SU-DHL-6 (cell line): ENCODE data around the gene ANKRD44.
"Not testable (repeated sequence)": the region's sequence is repeated elsewhere in the genome, so short reads cannot be mapped to it uniquely, and the experiment has no call there.

Experiments used
- H2AFZ ChIP-seq: fragments of 200-600 bp; sonication (generic); 2 replicates; pipeline ENCODE4 v1.6.1; 2014; ENCODE audit warnings: low read depth, mild to moderate bottlenecking, moderate library complexity, mixed read lengths, antibody characterized with exemption, low read length; ENCODE audit not compliant: severe bottlenecking
- H3F3A ChIP-seq: fragments of 200-600 bp; shearing (Covaris generic); 2 replicates; pipeline ENCODE4 v1.6.0; 2016; ENCODE audit warnings: antibody characterized with exemption, mild to moderate bottlenecking; ENCODE audit not compliant: insufficient read depth
- H3K27ac ChIP-seq: fragments of 200-600 bp; sonication (generic); 2 replicates; pipeline ENCODE4 v1.5.1; 2016; ENCODE audit warnings: low read depth, mild to moderate bottlenecking, low read length, moderate library complexity, mixed read lengths
- H3K27me3 ChIP-seq: fragments of 200-600 bp; sonication (generic), shearing (Covaris generic); 2 replicates; pipeline ENCODE4 v1.6.0; 2014; ENCODE audit warnings: mild to moderate bottlenecking, low read length
- H3K36me3 ChIP-seq: fragments of 200-600 bp; sonication (generic); 2 replicates; pipeline ENCODE4 v1.6.1; 2014; ENCODE audit warnings: mild to moderate bottlenecking, low read length, mixed read lengths
- H3K4me2 ChIP-seq: fragments of 300-600, 200-600 bp; shearing (Covaris generic), sonication (generic); 2 replicates; pipeline ENCODE4 v1.6.0; 2014; ENCODE audit warnings: low read length, low read depth, mild to moderate bottlenecking; ENCODE audit not compliant: poor library complexity, severe bottlenecking
- H3K4me3 ChIP-seq: fragments of 200-600 bp; sonication (generic); 2 replicates; pipeline ENCODE4 v1.5.1; 2014; ENCODE audit warnings: antibody characterized with exemption, low read length, mild to moderate bottlenecking, mixed read lengths; ENCODE audit not compliant: insufficient read depth, poor library complexity, severe bottlenecking
- H3K79me2 ChIP-seq: fragments of 200-600 bp; sonication (generic); 2 replicates; pipeline ENCODE4 v1.6.1; 2014; ENCODE audit warnings: mild to moderate bottlenecking, low read length, moderate library complexity; ENCODE audit not compliant: insufficient read depth
- H3K9ac ChIP-seq: fragments of 200-600 bp; sonication (generic); 2 replicates; pipeline ENCODE4 v1.7.0; 2014; ENCODE audit warnings: mild to moderate bottlenecking, low read length
- H3K9me2 ChIP-seq: fragments of 200-600 bp; sonication (generic); replicated peaks from 2 replicates; pipeline ENCODE4 v1.6.1; 2014; ENCODE audit warnings: low read length; ENCODE audit not compliant: insufficient read depth
- H3K9me3 ChIP-seq: fragments of 200-600 bp; sonication (generic); 2 replicates; pipeline ENCODE4 v1.6.1; 2014; ENCODE audit warnings: low read length, mixed read lengths; ENCODE audit not compliant: insufficient read depth
- H4K20me1 ChIP-seq: fragments of 200-600 bp; sonication (generic); 2 replicates; pipeline ENCODE4 v1.6.1; 2014; ENCODE audit warnings: low read depth, mild to moderate bottlenecking, antibody characterized with exemption, low read length, moderate library complexity, mixed read lengths
- CTCF ChIP-seq: fragments of 200-600 bp; sonication (generic); IDR thresholded peaks from one replicate; pipeline ENCODE4 v1.5.1; 2017; ENCODE audit warnings: antibody characterized with exemption, mild to moderate bottlenecking, low read length, moderate library complexity; ENCODE audit not compliant: insufficient read depth, poor library complexity, severe bottlenecking
- EZH2phosphoT487 ChIP-seq: fragments of 200-600 bp; sonication (generic), shearing (Covaris generic); conservative IDR thresholded peaks from 2 replicates; pipeline ENCODE4 v1.6.1; 2018; ENCODE audit warnings: mild to moderate bottlenecking, antibody characterized with exemption, low read length, moderate library complexity, mixed read lengths

ANKRD44 gene

GRCh38 chr2:197292619-197293018, 18.0 kb downstream of the ANKRD44 start:
- Histone ChIP-seq H3K9ac (no peak overlapping the region), H3K36me3 (peaks cover 4% of the 10 kb centered on the region; the same call in 1 of the 2 replicates), H3K27ac (no peak overlapping the region), H3K4me3 (no peak overlapping the region), H3F3A (peaks cover 25% of the 10 kb centered on the region), H4K20me1 (no peaks in the 10 kb centered on the region), H3K9me3 (no peaks in the 10 kb centered on the region), H3K4me2 (peak overlapping the region; percentile 97), H3K79me2 (peaks cover 94% of the 10 kb centered on the region), H3K27me3 (no peaks in the 10 kb centered on the region), H3K9me2 (no peaks in the 10 kb centered on the region), H2AFZ (no peak overlapping the region)
- TF ChIP-seq CTCF = no peak
- TF ChIP-seq EZH2phosphoT487 = no peak

GRCh38 chr2:197287596-197287932, 23.0 kb downstream of the ANKRD44 start:
- H3K27ac ChIP-seq, H3K4me2 ChIP-seq, H3K36me3 ChIP-seq, H3K4me3 ChIP-seq, H2AFZ ChIP-seq, H3K9me2 ChIP-seq, H3F3A ChIP-seq, H3K9ac ChIP-seq, H3K27me3 ChIP-seq, H3K9me3 ChIP-seq: not testable (repeated sequence)
- Histone ChIP-seq H3K79me2 (peaks cover 95% of the 10 kb centered on the region), H4K20me1 (peaks cover 16% of the 10 kb centered on the region; the same call in 1 of the 2 replicates)

GRCh38 chr2:197286805-197287595, 23.6 kb downstream of the ANKRD44 start:
- no peaks in the 10 kb centered on the region for H3K9me3 ChIP-seq
- H3K27me3 ChIP-seq = no peaks in the 10 kb centered on the region
- H3K9ac ChIP-seq = no peak overlapping the region
- H3F3A ChIP-seq = no peaks in the 10 kb centered on the region
- TF ChIP-seq CTCF (no peak), EZH2phosphoT487 (no peak)
- no peaks in the 10 kb centered on the region for H3K9me2 ChIP-seq
- H3K79me2 ChIP-seq = peaks cover 95% of the 10 kb centered on the region
- no peak overlapping the region for H3K4me3 ChIP-seq
- no peak overlapping the region for H3K27ac ChIP-seq
- H3K4me2 ChIP-seq = no peak overlapping the region
- peaks cover 4% of the 10 kb centered on the region; the same call in 1 of the 2 replicates for H3K36me3 ChIP-seq
- H4K20me1 ChIP-seq = peaks cover 16% of the 10 kb centered on the region; the same call in 1 of the 2 replicates
- H2AFZ ChIP-seq = no peak overlapping the region

GRCh38 chr2:197285361-197285760, 25.2 kb downstream of the ANKRD44 start:
- H3K4me3 ChIP-seq = no peak overlapping the region
- peaks cover 91% of the 10 kb centered on the region for H3K79me2 ChIP-seq
- no peaks in the 10 kb centered on the region for H3F3A ChIP-seq
- H3K36me3 ChIP-seq = peaks cover 4% of the 10 kb centered on the region; the same call in 1 of the 2 replicates
- H3K9ac ChIP-seq = no peak overlapping the region
- H2AFZ ChIP-seq = no peak overlapping the region
- H3K9me3 ChIP-seq = no peaks in the 10 kb centered on the region
- H3K9me2 ChIP-seq = no peaks in the 10 kb centered on the region
- peaks cover 19% of the 10 kb centered on the region for H4K20me1 ChIP-seq
- no peak overlapping the region for H3K4me2 ChIP-seq
- TF ChIP-seq CTCF (no peak), EZH2phosphoT487 (no peak)
- H3K27me3 ChIP-seq = no peaks in the 10 kb centered on the region
- no peak overlapping the region for H3K27ac ChIP-seq
